ENCODE results near the gene PTGES. TPM values are rescaled to one million over a fixed set of nuclear protein-coding genes. Genes with fewer than 3 reads are reported as not detected.

The PTGES gene
- total RNA-seq, 1 experiment from 2014 or later, result 2.5 TPM

- H3K4me3 Mint-ChIP-seq, result peak overlapping the region; percentile 50
- TF ChIP-seq STAT6 (CRISPR knock-in tag; conservative IDR thresholded peaks at IDR 0.05; ENCODE audit: low read depth), result no peak
- TF ChIP-seq NFYB (CRISPR knock-in tag; conservative IDR thresholded peaks at IDR 0.05; ENCODE audit: low read depth), result no peak
- TF ChIP-seq SOX15 (CRISPR knock-in tag; IDR thresholded peaks at IDR 0.05), result no peak
- TF ChIP-seq JUN (CRISPR knock-in tag; IDR thresholded peaks at IDR 0.05), result no peak
- TF ChIP-seq, protein P1, sequence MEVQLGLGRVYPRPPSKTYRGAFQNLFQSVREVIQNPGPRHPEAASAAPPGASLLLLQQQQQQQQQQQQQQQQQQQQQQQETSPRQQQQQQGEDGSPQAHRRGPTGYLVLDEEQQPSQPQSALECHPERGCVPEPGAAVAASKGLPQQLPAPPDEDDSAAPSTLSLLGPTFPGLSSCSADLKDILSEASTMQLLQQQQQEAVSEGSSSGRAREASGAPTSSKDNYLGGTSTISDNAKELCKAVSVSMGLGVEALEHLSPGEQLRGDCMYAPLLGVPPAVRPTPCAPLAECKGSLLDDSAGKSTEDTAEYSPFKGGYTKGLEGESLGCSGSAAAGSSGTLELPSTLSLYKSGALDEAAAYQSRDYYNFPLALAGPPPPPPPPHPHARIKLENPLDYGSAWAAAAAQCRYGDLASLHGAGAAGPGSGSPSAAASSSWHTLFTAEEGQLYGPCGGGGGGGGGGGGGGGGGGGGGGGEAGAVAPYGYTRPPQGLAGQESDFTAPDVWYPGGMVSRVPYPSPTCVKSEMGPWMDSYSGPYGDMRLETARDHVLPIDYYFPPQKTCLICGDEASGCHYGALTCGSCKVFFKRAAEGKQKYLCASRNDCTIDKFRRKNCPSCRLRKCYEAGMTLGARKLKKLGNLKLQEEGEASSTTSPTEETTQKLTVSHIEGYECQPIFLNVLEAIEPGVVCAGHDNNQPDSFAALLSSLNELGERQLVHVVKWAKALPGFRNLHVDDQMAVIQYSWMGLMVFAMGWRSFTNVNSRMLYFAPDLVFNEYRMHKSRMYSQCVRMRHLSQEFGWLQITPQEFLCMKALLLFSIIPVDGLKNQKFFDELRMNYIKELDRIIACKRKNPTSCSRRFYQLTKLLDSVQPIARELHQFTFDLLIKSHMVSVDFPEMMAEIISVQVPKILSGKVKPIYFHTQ (CRISPR knock-in tag; IDR thresholded peaks at IDR 0.05), result no peak
- TF ChIP-seq ETV6 (CRISPR knock-in tag; IDR thresholded peaks at IDR 0.05), result no peak
- TF ChIP-seq ZNF232 (CRISPR knock-in tag; IDR thresholded peaks at IDR 0.05), result no peak
- TF ChIP-seq, protein P2, sequence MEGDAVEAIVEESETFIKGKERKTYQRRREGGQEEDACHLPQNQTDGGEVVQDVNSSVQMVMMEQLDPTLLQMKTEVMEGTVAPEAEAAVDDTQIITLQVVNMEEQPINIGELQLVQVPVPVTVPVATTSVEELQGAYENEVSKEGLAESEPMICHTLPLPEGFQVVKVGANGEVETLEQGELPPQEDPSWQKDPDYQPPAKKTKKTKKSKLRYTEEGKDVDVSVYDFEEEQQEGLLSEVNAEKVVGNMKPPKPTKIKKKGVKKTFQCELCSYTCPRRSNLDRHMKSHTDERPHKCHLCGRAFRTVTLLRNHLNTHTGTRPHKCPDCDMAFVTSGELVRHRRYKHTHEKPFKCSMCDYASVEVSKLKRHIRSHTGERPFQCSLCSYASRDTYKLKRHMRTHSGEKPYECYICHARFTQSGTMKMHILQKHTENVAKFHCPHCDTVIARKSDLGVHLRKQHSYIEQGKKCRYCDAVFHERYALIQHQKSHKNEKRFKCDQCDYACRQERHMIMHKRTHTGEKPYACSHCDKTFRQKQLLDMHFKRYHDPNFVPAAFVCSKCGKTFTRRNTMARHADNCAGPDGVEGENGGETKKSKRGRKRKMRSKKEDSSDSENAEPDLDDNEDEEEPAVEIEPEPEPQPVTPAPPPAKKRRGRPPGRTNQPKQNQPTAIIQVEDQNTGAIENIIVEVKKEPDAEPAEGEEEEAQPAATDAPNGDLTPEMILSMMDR (IDR thresholded peaks at IDR 0.05), result no peak
- no peak for TF ChIP-seq GRHL2 (CRISPR knock-in tag; IDR thresholded peaks at IDR 0.05; ENCODE audit: insufficient replicate concordance, severe bottlenecking)
- TF ChIP-seq ZBTB21 (CRISPR knock-in tag; IDR thresholded peaks at IDR 0.05; ENCODE audit: borderline replicate concordance), result no peak
- no peak for TF ChIP-seq TCF7 (CRISPR knock-in tag; IDR thresholded peaks at IDR 0.05; ENCODE audit: low read depth)
- TF ChIP-seq TEAD1 (CRISPR knock-in tag; IDR thresholded peaks at IDR 0.05), result no peak
- TF ChIP-seq ZNF423 (CRISPR knock-in tag; IDR thresholded peaks at IDR 0.05), result no peak
- no peak for TF ChIP-seq FOXP1 (CRISPR knock-in tag; IDR thresholded peaks at IDR 0.05; ENCODE audit: borderline replicate concordance)
- no peak for TF ChIP-seq ERG (CRISPR knock-in tag; IDR thresholded peaks at IDR 0.05)
- TF ChIP-seq ESRRA (CRISPR knock-in tag; IDR thresholded peaks at IDR 0.05; ENCODE audit: borderline replicate concordance), result no peak
- no peak for TF ChIP-seq ZNF512 (CRISPR knock-in tag; IDR thresholded peaks at IDR 0.05; ENCODE audit: borderline replicate concordance)
- no peak overlapping the region for H3K27ac Mint-ChIP-seq
- H3K36me3 Mint-ChIP-seq, result no peaks in the 10 kb centered on the region
- DNase-seq (ENCODE audit: low spot score) (no peak), ATAC-seq (peak; percentile 13; the same call in 1 of the 2 replicates)
- H3K27me3 Mint-ChIP-seq (ENCODE audit: low read depth), result peaks cover 13% of the 10 kb centered on the region
- CTCF ChIA-PET, result interaction anchor here (0.8 to 3.9 kb wide), 8 partner anchors 10 to 558 kb away, joined by 3 to 26 read pairs (median 10); partner anchors contain the start of gene ASB6
- POLR2A ChIA-PET, result no interaction called here
- no peaks in the 10 kb centered on the region for H3K9me3 Mint-ChIP-seq
- peaks cover 10% of the 10 kb centered on the region for H3K4me1 Mint-ChIP-seq
Observed at GRCh38 chr9:129697656-129698253, 55.1 kb downstream of the PTGES start.
